Measurements from ENCODE around the gene HM13. TPM values are rescaled to one million over a fixed set of nuclear protein-coding genes. Genes with fewer than 3 reads are reported as not detected.

The HM13 gene
- total and polyA plus RNA-seq, 9 of the 15 experiments (the other 6 are each of a cell fraction or from before 2014, with no cell fraction given), result 7.7 to 136 (median 74.5) TPM

DNA sequence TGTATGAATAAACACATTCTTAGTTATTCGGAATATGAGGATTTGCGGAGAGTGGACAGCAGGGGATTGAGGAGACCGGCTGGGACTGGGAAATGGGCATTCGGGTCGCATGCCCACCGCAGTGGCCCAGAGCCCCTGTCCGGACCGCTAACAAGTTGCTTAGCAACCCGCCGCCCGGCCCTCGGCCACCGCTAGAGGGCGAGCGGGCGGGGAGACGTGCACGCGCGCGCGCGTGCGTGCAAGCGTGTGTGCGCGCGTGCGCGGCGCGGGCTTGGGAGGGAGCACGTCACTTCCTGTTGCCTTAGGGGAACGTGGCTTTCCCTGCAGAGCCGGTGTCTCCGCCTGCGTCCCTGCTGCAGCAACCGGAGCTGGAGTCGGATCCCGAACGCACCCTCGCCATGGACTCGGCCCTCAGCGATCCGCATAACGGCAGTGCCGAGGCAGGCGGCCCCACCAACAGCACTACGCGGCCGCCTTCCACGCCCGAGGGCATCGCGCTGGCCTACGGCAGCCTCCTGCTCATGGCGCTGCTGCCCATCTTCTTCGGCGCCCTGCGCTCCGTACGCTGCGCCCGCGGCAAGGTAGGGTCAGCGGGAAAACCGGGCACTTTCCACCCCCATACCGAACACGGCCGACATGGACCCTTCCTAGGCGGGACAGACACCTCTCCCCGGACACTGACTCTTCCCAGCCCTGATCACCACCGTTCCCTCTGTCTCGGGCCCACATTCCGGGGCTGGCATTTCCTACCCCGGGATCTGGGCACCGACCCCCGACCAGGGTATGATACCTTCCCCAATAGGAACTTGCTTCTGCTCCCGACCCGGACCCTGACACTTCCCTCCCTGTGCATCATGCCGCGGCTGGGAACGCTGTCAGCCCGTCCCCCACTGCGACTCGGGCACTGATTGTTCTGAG lies at the start of gene HM13 (continued):
- TF ChIP-seq MGA (IDR thresholded peaks at IDR 0.05) (peak; percentile 41; the same call in 1 of the 2 replicates), HIVEP1 (CRISPR knock-in tag; IDR thresholded peaks at IDR 0.05) (no peak), ZNF644 (tag; IDR thresholded peaks at IDR 0.05; ENCODE audit: low read depth) (peak; percentile 98), TRIM28 (IDR thresholded peaks at IDR 0.05) (no peak; the same call in 1 of the 2 replicates), CC2D1A (IDR thresholded peaks at IDR 0.05) (no peak), ZNF124 (CRISPR knock-in tag; IDR thresholded peaks at IDR 0.05) (no peak), ZNF318 (IDR thresholded peaks at IDR 0.05; ENCODE audit: borderline replicate concordance in 1 of 2, low read depth in 1 of 2) (no peak)
